Measurements from ENCODE around the gene ZMYND15. TPM values are rescaled to one million over a fixed set of nuclear protein-coding genes. Genes with fewer than 3 reads are reported as not detected.

The ZMYND15 gene
- polyA plus RNA-seq, 1 donor (not counting 4 experiments of a cell fraction or from before 2014, with no cell fraction given): 0.25 TPM

DNA sequence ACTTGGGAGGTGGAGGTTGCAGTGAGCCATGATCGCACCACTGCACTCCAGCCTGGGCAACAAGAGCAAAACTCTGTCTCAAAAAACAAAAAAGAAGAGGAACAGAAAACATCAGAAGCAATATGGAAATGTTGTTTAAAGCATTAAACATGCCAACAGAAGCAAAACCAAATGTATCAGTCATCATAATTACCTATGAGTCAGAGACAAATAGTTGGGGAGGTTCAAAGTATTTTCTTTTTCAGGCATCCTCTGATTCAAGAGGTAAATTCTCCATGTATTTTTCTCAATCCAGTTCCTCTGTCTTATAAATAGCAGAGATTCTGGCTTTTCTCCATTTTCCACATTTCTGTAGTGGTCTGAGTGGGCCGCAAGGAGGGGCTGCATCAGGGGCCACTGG is 30.0 kb downstream of the ZMYND15 start:
- no peak overlapping the region for H3K4me2 ChIP-seq (ENCODE audit: control insufficient read depth, extremely low read depth, insufficient read depth, low read depth, low read length)
- no peaks in the 10 kb centered on the region for H4K20me1 ChIP-seq (ENCODE audit: control insufficient read depth, extremely low read depth, insufficient read depth, low read length)

DNA sequence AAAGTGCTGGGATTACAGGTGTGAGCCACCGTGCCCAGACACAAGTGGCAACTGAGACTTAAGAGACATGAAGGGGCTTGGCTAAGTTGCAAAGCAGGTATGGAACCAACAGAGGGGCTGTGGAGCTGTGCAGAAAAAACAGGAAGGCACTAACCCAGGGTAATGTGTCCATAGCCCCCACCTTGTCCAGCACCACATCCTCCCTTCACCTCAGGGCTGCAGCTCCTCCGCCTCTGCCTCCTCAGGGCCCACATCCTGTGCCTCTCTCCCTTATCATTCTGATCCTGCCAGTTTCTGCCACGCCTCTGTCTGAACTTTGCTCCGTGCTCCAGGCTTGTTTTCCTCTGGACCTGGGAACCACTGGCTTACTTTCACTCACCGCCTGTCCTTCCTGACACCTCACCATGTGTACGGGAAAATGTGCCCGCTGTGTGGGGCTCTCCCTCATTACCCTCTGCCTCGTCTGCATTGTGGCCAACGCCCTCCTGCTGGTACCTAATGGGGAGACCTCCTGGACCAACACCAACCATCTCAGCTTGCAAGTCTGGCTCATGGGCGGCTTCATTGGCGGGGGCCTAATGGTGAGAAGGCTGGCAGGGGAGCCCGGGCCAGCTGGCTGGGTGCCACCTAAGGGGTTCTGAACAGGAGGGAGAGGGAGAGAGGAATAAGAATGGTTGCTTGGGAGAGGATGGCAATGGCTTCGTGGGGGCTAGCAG is 32.0 kb downstream of the ZMYND15 start, which contains the start of gene TM4SF5:
TSS of gene TM4SF5 (plus strand) at position 368 of the 716 bp plus-strand sequence. CDS start at position 405, 37 bp downstream.
- Histone ChIP-seq H3K9me3 (ENCODE audit: control insufficient read depth, low read depth, low read length) (no peaks in the 10 kb centered on the region), H3K4me3 (ENCODE audit: control insufficient read depth in 2 of 3, extremely low read depth in 1 of 3, insufficient read depth in 2 of 3, low read depth in 1 of 3, low read length in 3 of 3) (no peak within 1 kb of the TSS), H3K36me3 (ENCODE audit: control insufficient read depth in 2 of 2, extremely low read depth in 1 of 2, insufficient read depth in 2 of 2, low read length in 2 of 2) (no peaks in the 10 kb centered on the region), H3K9ac (ENCODE audit: control insufficient read depth, extremely low read depth, insufficient read depth, low read length) (no peak within 1 kb of the TSS), H3K4me1 (ENCODE audit: control insufficient read depth, extremely low read depth, insufficient read depth, low read length) (no peaks in the 10 kb centered on the region), H4K20me1 (ENCODE audit: control insufficient read depth, extremely low read depth, insufficient read depth, low read length) (no peaks in the 10 kb centered on the region), H2AFZ (ENCODE audit: control insufficient read depth, low read length) (peak within 1 kb of the TSS; percentile 26), H3K9me1 (ENCODE audit: control insufficient read depth, extremely low read depth, insufficient read depth, low read length) (no peaks in the 10 kb centered on the region), H3K4me2 (ENCODE audit: control insufficient read depth, extremely low read depth, insufficient read depth, low read depth, low read length) (no peak within 1 kb of the TSS), H3K27me3 (ENCODE audit: control insufficient read depth, extremely low read depth, insufficient read depth, low read length) (peaks cover 13% of the 10 kb centered on the region), H3K79me2 (ENCODE audit: control insufficient read depth, insufficient read depth, low read length) (no peaks in the 10 kb centered on the region), H3K27ac (ENCODE audit: control insufficient read depth, insufficient read depth, low read length) (no peak within 1 kb of the TSS)
- DNase-seq (ENCODE audit: low read depth, low spot score) (no peak), FAIRE-seq (no peak)
- dilution Hi-C loops (cut with MboI; ENCODE audit: extremely low pct_ligation_motif_present, low sequenced_read_pairs): no loop called here
- TF ChIP-seq EZH2 (IDR thresholded peaks at IDR 0.05; ENCODE audit: low read length): no peak
- TF ChIP-seq, protein P1, sequence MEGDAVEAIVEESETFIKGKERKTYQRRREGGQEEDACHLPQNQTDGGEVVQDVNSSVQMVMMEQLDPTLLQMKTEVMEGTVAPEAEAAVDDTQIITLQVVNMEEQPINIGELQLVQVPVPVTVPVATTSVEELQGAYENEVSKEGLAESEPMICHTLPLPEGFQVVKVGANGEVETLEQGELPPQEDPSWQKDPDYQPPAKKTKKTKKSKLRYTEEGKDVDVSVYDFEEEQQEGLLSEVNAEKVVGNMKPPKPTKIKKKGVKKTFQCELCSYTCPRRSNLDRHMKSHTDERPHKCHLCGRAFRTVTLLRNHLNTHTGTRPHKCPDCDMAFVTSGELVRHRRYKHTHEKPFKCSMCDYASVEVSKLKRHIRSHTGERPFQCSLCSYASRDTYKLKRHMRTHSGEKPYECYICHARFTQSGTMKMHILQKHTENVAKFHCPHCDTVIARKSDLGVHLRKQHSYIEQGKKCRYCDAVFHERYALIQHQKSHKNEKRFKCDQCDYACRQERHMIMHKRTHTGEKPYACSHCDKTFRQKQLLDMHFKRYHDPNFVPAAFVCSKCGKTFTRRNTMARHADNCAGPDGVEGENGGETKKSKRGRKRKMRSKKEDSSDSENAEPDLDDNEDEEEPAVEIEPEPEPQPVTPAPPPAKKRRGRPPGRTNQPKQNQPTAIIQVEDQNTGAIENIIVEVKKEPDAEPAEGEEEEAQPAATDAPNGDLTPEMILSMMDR (optimal IDR thresholded peaks at IDR 0.05 in 1 of 3, IDR thresholded peaks at IDR 0.05 in 1 of 3, conservative IDR thresholded peaks at IDR 0.05 in 1 of 3; ENCODE audit: extremely low read depth in 1 of 3, insufficient read depth in 2 of 3, low read length in 3 of 3): no peak

More for the DNA sequence above, 30.0 kb downstream of the ZMYND15 start:
- FAIRE-seq (no peak), DNase-seq (ENCODE audit: low read depth, low spot score) (no peak)
- TF ChIP-seq EZH2 (IDR thresholded peaks at IDR 0.05; ENCODE audit: low read length): no peak
- TF ChIP-seq, protein P1 (optimal IDR thresholded peaks at IDR 0.05 in 1 of 3, IDR thresholded peaks at IDR 0.05 in 1 of 3, conservative IDR thresholded peaks at IDR 0.05 in 1 of 3; ENCODE audit: extremely low read depth in 1 of 3, insufficient read depth in 2 of 3, low read length in 3 of 3): no peak
- H3K4me3 ChIP-seq (ENCODE audit: control insufficient read depth in 2 of 3, extremely low read depth in 1 of 3, insufficient read depth in 2 of 3, low read depth in 1 of 3, low read length in 3 of 3): no peak overlapping the region
- H3K79me2 ChIP-seq (ENCODE audit: control insufficient read depth, insufficient read depth, low read length): no peaks in the 10 kb centered on the region
- no peak overlapping the region for H2AFZ ChIP-seq (ENCODE audit: control insufficient read depth, low read length)
- H3K9ac ChIP-seq (ENCODE audit: control insufficient read depth, extremely low read depth, insufficient read depth, low read length): no peak overlapping the region
- H3K36me3 ChIP-seq (ENCODE audit: control insufficient read depth in 2 of 2, extremely low read depth in 1 of 2, insufficient read depth in 2 of 2, low read length in 2 of 2): no peaks in the 10 kb centered on the region
- dilution Hi-C loops (cut with MboI; ENCODE audit: extremely low pct_ligation_motif_present, low sequenced_read_pairs): no loop called here
- no peak overlapping the region for H3K27ac ChIP-seq (ENCODE audit: control insufficient read depth, insufficient read depth, low read length)
- no peaks in the 10 kb centered on the region for H3K9me1 ChIP-seq (ENCODE audit: control insufficient read depth, extremely low read depth, insufficient read depth, low read length)
- no peaks in the 10 kb centered on the region for H3K9me3 ChIP-seq (ENCODE audit: control insufficient read depth, low read depth, low read length)
- peaks cover 13% of the 10 kb centered on the region for H3K27me3 ChIP-seq (ENCODE audit: control insufficient read depth, extremely low read depth, insufficient read depth, low read length)
- H3K4me1 ChIP-seq (ENCODE audit: control insufficient read depth, extremely low read depth, insufficient read depth, low read length): no peaks in the 10 kb centered on the region

Data from keratinocyte (primary cell).